Measurements from ENCODE around the gene SPECC1L.

DNA sequence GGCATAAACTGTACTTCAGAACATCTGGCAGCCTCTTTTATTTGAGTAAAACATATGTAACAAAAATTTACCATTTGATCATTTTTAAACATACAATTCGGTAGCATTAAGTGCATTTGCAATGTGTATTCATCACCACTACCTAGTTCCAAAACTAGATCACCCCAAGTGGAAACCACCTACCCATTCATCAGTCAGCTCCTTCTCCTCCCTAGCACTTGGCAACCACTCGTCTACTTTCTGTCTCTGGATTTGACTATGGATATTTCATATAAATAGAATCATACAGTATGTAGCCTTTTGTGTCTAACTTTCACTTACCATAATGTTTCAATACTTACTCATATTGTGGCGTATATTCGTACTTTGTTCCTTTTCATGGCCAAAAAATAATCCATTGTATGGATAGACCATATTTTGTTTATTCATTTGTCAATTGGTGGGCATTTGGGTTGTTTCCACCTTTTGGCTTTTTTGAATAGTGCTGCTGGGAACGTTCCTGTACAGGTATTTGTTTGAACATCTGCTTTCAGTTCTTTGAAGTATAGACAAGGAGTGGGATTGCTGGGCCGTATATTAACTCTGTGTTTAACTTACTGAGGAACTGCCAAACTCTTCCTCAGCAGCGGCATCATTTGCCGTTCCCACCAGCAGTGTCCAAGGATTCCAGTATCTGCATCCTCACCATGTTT, 129.5 kb downstream of the SPECC1L start:
- TF ChIP-seq, protein P1, sequence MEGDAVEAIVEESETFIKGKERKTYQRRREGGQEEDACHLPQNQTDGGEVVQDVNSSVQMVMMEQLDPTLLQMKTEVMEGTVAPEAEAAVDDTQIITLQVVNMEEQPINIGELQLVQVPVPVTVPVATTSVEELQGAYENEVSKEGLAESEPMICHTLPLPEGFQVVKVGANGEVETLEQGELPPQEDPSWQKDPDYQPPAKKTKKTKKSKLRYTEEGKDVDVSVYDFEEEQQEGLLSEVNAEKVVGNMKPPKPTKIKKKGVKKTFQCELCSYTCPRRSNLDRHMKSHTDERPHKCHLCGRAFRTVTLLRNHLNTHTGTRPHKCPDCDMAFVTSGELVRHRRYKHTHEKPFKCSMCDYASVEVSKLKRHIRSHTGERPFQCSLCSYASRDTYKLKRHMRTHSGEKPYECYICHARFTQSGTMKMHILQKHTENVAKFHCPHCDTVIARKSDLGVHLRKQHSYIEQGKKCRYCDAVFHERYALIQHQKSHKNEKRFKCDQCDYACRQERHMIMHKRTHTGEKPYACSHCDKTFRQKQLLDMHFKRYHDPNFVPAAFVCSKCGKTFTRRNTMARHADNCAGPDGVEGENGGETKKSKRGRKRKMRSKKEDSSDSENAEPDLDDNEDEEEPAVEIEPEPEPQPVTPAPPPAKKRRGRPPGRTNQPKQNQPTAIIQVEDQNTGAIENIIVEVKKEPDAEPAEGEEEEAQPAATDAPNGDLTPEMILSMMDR (IDR thresholded peaks at IDR 0.05 in 8 of 11, conservative IDR thresholded peaks at IDR 0.05 in 3 of 11): no peak
- no peak for TF ChIP-seq POLR2AphosphoS5 (IDR thresholded peaks at IDR 0.05)
